NCI-H748 treated with DMSO at 0.1 percent for 48 hours (cell line): Measurements from ENCODE around the gene PELI2.

Experiments
- DNase-seq: peaks from one replicate; lab custom pipeline; 2025; lab: John Stamatoyannopoulos, UW

PELI2 gene, protein sequence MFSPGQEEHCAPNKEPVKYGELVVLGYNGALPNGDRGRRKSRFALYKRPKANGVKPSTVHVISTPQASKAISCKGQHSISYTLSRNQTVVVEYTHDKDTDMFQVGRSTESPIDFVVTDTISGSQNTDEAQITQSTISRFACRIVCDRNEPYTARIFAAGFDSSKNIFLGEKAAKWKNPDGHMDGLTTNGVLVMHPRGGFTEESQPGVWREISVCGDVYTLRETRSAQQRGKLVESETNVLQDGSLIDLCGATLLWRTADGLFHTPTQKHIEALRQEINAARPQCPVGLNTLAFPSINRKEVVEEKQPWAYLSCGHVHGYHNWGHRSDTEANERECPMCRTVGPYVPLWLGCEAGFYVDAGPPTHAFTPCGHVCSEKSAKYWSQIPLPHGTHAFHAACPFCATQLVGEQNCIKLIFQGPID

DNA sequence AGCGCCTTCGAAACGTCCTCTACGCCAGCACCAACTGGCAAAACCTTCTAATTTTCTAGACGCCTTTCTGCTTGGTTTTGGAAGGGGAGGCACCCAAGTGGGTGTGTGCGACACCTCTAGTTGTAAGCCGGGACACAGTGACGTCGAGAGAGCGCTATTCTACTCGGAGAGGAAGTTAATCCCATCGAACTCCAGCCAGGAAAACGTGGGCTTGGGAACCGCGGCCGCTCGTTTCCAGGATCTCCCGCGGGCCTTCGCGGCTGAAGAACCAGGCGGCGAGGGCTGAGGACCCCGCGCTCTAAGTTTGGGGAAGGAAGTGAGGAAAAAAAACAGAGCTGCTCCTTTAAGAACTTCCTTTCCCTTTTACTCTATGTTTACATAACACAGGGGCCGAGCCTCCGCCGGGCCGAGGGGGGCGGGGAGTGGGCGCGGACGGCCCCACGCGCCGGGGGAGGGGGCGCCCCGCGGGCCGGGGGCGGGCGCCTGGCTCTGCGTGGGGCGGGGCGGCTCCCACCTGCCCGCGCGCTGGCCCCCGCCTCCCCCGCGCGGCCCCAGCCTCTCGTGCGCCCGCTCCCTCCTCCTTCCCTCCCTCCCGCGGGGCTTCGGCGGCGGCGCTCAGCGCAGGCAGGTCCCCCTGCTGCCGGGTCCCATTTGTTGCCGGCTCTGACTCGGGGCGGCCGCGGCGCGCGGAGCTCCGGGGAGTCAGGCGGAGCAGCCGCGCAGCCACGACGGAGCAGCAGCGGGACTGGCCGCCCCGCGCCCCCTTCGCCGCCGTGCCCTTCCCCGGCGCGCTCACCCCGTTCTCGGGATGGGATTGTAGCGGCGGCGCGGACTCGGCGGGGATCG lies at the start of gene PELI2:
Gene PELI2, plus strand, starts transcription at position 647 of the 846 bp plus-strand sequence. CDS start 250 bp downstream, outside the sequence.
- DNase-seq, result peak; percentile 65

DNA sequence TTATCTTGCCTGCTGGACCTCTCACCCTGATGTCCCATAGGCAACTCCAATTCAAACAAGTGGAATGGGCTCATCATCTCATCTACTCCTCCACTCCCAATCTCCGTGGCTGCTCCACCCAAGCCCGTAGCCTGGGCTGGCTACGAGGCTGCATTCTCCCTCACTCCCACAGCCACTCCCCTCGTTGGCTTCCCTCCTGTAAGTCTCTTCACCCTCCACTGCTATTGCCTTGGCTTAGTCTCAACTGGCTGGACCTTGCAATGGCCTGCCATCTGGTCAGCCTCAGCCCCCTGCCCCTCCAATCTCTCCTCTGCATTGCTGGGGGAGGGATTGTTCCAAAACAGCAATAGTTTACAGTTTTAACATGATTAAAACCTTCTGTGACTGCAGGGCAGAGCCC lies 44.4 kb upstream of the PELI2 start:
- no peak for DNase-seq

DNA sequence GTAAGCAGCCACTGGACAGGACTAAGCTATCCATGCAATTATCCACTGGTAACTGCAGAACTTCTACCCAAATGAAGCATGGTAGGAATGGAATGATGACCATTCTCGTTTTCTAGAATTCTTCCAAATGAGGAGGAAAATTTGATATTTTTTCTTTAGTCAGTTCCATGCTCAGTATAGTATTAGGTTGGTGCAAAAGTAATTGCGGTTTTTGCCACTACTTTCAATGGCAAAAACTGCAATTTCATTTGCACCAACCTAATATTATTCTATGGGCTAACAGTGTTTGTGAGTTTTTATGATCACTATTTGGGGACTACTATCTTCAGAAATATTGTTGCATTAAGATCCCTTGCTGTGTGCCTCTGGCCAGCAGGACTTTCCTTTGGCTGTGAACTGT lies 42.9 kb upstream of the PELI2 start:
- DNase-seq, result no peak

DNA sequence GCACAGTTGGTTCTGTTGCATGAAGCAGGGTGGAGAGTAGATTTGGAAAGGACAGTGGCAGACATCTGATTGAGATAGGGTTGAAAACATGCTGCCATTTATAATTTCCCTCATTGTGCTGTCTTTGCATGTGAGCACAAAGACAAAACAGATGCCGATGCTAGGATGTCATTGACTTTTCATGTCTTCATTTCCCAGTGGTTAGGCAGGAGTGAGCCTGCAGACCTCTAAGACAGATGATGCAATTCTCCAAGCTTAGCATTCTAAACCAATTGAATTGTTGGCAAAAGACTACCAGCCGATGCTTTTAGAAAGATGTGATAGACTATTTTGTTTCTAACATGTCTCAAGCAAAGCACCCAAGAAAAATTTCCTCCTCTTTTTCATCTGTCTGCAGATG lies 37.1 kb upstream of the PELI2 start:
- DNase-seq, result no peak

DNA sequence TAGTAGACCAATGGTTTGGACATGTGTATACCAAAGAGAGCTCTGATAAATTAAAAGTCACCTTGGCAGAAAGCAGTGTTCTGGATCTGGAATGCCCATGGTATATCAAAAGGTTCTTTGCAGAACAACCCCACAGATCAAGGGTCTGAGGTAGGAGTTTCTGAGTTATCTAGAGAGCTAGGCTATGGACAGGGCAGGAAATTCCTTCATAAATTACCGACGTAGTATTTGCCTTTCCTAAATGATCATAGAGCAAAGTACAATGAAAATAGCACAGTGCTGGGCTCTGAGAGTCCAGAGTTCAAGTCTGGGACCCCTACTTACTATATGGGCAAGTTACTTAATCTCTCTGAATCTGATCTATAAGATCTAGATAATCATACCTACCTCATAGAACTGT lies 35.3 kb upstream of the PELI2 start:
- no peak for DNase-seq

DNA sequence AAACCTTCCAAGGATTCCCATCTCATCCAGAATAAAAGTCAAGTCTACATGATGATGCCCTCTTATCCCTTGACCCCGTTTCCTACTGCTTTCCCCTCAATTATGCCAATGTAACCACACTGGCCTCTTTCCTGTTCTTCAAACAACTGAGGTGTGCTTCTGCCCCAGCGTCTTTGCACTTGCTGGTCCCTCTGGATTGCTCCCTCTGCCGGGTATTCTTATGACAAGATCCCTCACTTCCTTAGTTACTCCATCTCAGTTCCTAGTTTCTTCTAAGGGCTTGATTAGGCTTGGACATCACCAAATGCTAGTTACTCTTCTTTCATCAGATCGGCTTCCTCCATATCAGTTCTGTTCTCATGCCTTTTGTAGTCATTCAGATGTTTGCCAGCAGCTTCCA lies 32.7 kb upstream of the PELI2 start:
- DNase-seq, result no peak

DNA sequence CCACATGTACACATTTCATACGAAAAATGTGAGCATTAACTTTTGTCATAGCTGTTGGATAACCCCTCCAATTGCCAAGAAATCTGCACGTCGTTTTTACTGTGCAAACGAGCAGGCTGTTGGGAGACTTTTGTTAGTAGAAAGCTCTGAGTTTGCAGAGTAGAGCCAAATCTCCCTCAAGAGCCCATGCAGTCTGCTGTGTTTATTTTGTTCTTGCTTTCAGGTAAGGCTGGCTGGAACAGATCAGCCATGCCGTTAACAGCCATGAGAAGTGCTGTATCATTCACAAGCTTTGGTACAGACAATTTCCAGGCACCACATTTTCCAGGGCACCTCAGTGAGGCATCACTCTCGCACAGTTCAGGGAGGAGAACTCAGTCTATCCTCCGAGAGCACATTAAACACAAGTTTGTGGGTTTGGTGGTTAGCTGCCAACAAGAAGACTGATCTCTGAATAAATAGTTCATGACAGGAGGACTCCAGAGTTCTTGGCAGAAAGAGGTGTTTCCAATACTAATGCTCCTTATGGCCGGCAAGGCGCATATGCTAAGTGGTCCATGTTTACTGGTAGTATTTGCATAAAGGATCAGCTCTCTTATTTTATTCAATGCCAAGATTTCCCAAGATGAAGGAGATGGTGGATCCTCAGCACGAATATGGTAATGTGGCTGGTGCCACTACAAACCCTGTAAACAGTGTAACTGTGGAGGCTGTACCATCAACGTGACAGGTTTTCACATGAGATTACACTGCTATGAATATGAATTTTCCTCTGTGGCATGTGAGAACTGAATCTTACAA lies 30.3 kb upstream of the PELI2 start:
- DNase-seq, result no peak

DNA sequence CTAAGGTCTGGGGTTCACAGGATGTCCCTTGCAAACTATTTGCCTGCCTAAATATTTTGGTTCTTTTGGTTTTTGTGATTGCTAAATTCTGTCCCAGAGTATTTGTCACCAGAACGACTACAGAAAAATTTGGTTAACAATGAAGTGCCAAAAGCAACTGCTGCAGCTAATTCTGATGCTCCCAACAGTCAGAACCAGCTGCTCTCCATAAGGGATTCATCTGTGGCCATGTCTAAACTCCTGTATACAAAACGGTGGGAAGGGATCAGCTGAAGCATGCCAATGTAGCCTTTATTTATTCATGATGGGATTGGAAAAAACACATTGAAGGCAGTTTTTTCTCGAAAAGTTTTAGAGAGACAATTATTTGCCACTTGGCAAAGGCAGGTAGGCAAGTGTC lies 29.3 kb upstream of the PELI2 start:
- DNase-seq, result no peak

DNA sequence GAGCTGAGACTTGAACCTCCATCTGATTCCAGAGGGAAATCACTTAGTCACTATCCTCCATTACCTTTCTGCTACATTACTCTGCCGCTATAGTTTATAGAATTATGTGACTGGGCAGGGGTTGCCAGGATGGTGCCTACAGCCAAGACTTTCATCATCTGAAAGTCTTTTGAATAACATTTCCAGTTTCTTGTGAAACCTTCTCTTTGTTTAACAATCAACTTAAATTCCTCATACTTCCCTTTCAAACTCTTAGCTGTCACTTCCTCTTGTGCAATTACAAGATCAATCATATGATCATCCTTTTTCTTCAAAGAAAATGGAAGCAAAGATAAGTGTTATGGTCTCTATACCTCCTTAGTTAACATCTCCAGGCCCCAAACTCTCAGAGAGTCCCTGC lies 25.4 kb upstream of the PELI2 start:
- no peak for DNase-seq

DNA sequence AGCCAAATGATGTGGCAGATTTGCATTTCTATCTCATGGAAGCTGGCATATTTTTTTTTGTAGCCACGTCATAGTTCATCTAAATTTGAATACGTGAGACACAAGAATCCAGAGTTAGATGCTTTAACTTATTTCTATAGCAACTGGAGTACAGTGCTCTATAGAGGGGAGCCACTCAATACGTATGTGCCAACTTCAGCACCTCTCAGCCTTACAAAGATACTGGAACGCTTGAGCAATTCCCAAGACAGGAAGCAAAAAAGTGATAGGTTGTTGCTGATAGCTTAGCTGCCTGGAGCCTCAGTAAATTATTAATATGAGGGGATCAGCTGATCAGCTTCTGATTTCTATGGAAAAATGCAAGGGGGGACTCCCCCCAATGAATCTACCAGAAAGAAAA lies 24.1 kb upstream of the PELI2 start:
- DNase-seq, result no peak

DNA sequence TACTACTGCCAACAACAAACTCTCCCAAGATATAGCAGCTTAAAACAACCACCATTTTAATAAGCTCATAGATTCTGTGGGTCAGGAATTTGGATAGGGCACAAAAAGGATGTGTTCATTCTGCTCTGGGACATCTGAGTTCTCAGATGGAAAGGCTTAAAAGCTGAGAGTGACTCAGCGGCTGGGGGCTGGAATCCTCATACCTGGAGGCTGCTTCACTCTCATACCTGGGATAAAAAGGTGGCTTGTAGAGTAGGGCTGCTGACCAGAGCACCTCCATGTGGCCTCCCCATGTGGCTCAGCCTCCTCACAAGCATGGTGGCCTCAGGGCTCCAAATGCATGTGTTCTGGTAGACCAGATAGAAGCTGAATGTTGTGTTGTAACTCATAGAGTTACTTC lies 20.2 kb upstream of the PELI2 start:
- DNase-seq, result no peak

DNA sequence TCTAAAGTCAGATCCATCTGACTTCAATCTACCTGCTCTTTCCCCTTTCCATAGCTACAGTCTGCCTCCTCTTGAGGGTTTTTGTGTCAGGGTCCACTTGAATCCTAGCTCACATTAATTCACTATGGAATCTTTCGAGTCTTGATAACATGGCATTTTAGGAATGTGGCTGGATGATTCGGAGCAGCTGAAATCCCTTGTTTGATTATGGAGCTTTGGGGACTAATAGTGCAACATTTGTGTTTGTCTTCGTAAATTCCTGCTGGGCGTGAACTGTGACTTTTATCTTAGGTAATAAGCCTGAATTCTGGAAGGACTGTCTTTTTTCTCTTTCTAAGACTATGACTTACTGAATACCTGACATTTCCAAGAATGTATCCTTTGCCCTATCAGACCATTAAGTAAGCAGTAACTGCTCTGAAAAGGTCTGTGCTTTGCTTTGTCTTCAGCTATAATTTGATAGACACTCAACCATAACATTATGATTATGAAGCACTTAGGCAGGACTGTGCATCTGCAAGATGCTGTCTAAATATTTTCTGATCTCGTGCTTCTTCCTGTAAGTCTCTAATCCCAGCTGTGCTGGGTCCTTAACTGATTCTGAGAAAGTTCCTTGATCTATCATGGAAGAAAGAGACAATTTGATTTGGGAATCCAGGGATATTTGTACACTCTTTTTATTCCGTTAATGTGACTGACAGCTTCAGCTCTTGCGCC lies 19.0 kb upstream of the PELI2 start:
- DNase-seq, result no peak

DNA sequence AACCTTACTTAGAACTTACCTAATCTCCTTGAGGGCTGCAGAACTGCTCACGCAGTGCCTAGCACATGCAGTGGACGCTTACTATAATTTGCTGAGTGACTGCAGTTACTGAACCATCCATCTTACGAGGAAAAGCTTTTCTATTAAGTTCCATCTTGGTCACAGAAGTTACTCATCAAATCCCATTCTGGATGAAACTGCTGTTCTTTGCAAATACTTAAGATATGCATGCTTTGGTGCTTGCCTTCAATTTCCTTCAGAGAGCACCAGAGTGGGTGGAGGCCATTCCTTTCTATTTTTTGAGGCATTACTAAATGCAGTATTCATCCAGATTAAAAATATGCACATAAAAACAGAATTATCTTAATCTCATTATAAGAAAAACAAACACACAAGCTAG lies 17.7 kb upstream of the PELI2 start:
- no peak for DNase-seq

DNA sequence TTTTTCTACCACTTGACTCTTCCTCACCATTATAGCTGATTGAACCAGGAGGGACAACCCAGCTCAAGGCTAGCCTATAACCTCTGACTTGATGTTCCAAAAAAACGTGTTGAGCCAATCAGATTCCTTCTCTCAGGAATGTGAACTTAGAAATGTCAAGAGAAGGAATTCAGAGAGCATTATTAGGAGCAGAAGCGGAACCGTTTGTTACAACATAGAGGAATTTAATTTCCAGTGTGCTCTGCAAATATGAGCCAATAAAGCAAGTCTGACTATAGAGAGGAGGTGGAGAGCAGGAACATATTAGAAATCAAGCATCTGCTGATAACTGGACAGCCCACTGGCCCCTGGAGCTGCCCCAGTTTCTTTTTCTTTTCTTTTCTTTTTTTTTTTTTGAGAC lies 15.3 kb upstream of the PELI2 start:
- no peak for DNase-seq

DNA sequence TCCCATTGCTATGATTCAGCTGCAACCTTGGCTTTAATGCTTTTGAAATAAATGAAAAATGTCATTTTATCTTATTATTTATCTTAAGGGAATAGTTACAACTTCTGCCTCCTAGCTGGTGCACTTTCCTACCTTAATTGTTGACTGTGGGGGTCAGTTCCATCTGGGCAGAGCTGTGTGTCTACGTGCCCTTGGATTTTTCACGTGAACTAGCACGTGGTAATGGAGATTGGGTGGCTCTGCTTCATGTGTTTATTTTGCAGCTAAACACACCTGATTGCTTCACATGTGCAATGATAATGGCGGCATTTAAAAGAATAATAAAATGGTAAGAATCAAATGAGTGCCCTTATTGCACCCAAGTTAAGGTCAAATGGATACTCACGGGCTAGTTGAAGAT lies 10.6 kb upstream of the PELI2 start:
- DNase-seq, result no peak

DNA sequence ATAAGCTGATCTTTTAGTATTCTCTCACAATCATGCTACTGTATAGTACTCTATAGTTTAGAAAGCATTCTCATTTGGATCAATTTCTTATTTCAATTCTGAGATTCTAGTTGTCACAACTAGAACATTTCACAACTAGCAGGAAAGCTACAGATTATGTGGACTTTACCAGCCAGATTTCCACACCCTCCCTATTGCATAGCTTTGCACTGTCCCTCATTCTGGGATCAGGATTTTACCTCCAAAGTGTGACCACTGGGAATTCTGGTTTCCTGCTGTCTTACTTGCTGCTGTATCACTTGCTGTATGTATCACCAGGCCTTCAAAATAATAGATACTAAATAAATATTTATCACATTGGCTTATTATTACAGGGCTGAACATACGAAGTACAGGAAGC lies 10.2 kb upstream of the PELI2 start:
- no peak for DNase-seq

DNA sequence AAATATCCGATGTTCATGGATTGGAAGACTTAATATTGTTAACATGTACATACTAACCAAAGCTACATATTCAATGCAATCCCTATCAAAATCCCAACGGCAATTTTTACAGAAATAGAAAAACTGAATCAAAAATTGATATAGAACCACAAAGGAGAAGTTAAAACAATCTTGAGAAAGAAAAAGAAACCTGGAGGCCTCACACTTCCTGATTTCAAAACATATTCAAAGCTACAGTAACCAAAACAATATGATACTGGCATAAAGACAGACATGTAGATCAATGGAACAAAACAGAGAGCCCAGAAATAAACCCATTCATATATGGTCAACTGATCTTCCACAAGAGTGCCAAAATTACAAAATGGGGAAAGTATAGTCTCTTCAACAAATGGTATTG lies 5.4 kb upstream of the PELI2 start:
- DNase-seq, result no peak

DNA sequence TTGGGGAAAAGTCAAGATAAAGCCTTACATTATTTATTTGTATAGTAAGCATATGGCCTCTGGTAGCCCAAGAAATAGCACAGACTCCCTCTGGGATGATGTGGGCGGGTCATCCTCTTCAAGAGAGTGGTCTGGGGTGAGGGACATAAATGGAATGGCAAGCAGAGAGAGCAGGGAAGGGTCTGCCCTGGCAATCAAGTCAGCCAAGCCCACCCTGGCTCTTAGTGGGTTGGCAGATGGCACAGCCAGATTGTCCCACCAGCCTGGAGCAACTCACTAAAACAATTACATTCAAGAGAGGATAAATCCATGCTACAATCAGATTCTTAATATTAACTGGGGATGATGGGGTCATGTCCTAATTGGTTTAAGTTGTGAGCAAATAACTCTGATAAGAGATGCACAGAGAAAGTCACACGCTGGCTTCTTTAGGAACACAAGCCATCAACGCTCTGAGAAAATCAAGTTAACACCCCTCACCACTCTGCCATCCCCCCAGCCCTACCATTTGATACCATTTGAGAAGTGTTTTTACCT lies 2.8 kb upstream of the PELI2 start:
- no peak for DNase-seq

DNA sequence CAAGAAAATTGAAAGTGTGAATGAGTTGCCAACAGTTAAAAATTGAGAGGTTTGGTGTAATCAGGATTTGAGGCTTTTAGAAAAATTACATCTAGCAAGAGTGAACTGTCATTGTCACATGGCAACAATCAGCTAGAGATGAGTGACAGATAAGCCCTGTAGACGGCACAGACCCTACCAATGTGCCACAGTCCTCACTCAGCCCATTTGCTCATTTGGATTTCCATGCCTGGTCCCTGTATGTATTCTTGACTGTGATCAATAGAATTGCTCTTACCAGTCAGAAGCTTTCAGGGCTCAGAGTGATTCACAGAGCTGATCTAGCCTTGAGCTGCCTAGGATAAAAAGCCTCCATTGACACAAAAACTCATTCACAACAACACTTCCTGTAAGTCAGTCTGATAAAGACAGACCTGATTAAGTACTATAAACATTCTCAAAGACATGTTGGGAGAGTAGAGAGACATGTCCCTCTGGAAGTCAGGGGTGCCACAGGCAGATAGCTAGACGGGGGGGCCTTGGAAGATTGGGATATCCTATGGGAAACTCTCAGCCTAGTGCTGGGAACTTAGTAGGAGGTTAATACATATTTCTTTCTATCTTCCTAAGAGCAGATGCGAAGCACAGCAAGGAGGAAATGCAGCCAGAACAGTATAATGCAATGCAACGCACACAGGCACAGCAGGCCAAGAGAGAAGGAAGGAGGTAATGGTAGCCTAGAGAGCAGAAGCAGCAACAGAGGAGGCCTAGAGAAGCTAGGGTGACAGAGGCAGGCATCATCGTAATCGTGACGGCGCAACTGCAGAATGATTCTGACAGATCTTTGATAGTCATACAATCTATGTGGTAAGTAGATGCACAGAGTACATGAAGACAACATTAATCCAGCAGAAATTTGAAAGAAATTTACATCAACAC lies 2.0 kb upstream of the PELI2 start:
- no peak for DNase-seq

DNA sequence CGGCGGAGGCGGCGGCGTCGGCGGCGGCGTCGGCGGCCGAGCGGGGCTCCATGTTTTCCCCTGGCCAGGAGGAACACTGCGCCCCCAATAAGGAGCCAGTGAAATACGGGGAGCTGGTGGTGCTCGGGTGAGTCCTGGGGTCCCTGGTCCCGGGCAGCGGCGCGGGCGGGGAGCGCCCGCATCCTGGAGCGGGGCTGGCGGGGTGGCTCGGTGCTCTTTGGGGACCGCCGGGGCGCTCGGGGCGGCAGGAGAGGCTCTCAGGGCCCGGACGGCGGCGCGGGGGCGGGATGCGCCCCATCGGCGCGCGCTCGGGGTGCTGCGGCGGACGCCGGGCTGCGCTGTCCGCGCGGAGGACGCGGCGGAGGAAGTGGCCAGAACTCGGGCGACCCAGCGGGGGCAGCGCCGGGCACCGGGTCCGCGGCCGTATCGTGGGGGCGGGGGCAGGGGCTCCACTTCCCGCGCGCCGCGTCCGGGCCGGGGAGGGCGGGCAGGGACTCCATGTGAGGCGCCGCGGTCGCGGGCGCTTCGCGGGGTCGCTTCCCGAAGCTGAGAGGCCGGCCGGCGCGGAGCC lies 485 bp downstream of the PELI2 start:
- no peak for DNase-seq
